ENCODE data around the gene PKD1L1. TPM values are rescaled to one million over a fixed set of nuclear protein-coding genes. Genes with fewer than 3 reads are reported as not detected.

Gene PKD1L1
- polyA plus RNA-seq, 2 of the 4 experiments (the other 2 are of a cell fraction) = 0.21 TPM

DNA sequence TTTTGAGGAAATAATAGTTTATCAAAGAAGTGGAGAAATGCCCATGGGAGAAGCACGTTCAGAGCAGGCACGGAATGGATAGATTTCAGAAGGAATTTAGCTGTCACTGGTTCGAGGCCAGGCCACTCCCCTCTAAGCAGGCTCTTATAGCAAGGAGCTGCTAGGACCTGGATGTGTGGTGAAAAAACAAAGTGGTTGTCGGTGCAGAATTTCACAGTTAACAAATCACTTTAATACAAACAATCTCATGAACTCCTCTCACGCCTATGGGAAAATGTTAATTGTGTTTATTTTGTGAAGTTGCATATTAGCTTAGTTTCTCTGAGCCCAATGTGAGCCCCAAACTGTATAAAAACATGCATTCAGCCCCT is 176.3 kb downstream of the PKD1L1 start:
- Histone ChIP-seq H3K4me1 (peaks cover 41% of the 10 kb centered on the region), H3K27ac (peak overlapping the region; percentile 75 to 82), H3K4me3 (no peak overlapping the region), H3K9me3 (peaks cover 2% of the 10 kb centered on the region; the same call in 2 of the 3 replicates), H3K4me2 (peak overlapping the region; percentile 45)
- FAIRE-seq (no peak), ATAC-seq (peak; percentile 40 to 50; a peak in 3 of 6 replicates), DNase-seq (ENCODE audit: low read depth in 1 of 2, low spot score in 1 of 2) (no peak)
- WGBS (ENCODE audit: missing lambda C conversion rate) = 46% methylated on average over 5 of the region's 5 CpGs
- ChIA-PET POLR2A (interaction anchor here (0.8 kb wide), 1 partner anchor 15 kb away, joined by 3 read pairs; no protein-coding TSS in a partner anchor), CTCF (interaction anchor here (0.9 to 3.3 kb wide), 4 partner anchors 9 to 375 kb away, joined by 3 to 25 read pairs (median 5); no protein-coding TSS in a partner anchor)
- TF ChIP-seq CBX2 (IDR thresholded peaks at IDR 0.05; ENCODE audit: borderline replicate concordance, low read depth) = no peak
- TF ChIP-seq CBX8 (IDR thresholded peaks at IDR 0.05) = no peak
- no peak for TF ChIP-seq HOXA7 (CRISPR knock-in tag; IDR thresholded peaks at IDR 0.05)

DNA sequence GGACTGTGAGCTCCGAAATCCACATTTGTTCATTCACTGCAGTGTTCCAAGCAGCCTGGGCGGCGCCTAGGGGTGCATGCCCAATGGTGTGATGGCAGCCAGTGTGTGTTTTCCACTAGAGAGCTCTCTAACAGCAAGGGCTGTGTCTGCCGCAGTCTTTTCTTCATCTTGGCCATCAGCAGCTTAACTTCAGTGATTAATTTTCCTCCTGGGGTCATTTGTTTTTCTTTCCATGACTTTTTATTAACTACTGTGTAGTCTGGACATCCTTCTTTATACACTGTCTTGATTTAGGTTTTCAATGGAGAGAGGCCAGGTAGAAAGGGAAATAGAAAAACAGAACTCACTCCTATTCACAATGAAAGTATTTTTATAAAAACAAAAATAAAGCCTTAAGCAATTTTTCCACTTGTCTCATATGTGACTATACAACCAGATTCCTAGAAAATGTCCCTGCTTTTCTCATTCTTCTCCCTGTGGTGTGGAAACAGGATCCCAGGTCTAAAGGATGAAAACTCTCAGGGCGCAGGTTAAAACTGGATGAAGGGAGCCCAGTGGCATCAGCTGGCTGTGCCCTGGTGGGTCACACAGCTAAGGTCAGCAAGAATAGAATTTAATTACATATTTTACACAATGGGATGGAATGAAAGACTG is 176.8 kb downstream of the PKD1L1 start:
- ATAC-seq (peak; percentile 98 to 99), FAIRE-seq (peak; percentile 46), DNase-seq (ENCODE audit: low read depth in 1 of 2, low spot score in 1 of 2) (peak; percentile 46 to 78)
- POLR2A ChIA-PET = interaction anchor here (0.6 to 0.8 kb wide), 4 partner anchors 12 to 175 kb away, joined by 3 read pairs; no protein-coding TSS in a partner anchor
- H3K4me2 ChIP-seq = peak overlapping the region; percentile 45
- CTCF ChIA-PET = interaction anchor here (0.8 to 3.3 kb wide), 8 partner anchors 8 to 374 kb away, joined by 3 to 25 read pairs (median 3); no protein-coding TSS in a partner anchor
- no peak overlapping the region for H3K4me3 ChIP-seq
- H3K27ac ChIP-seq = peak overlapping the region; percentile 75 to 82
- peaks cover 39% of the 10 kb centered on the region for H3K4me1 ChIP-seq
- TF ChIP-seq NR3C1 (IDR thresholded peaks at IDR 0.05) (no peak), HDAC2 (IDR thresholded peaks at IDR 0.05) (no peak), HES2 (IDR thresholded peaks at IDR 0.05) (no peak), MAX (IDR thresholded peaks at IDR 0.05) (peak; percentile 52; the same call in 1 of the 2 replicates), MYC (IDR thresholded peaks at IDR 0.05; ENCODE audit: borderline replicate concordance, low read length) (no peak), ZC3H11A (IDR thresholded peaks at IDR 0.05) (no peak), E2F6 (IDR thresholded peaks at IDR 0.05; ENCODE audit: borderline replicate concordance, low read depth) (peak; percentile 63; the same call in 1 of the 2 replicates), POLR2AphosphoS2 (conservative IDR thresholded peaks at IDR 0.05; ENCODE audit: low read length) (no peak), JUN (IDR thresholded peaks at IDR 0.05) (0 out of 5 replicates have a peak, but pooled peaks of 1 of the 2 experiments have one; percentile 22), ZFP36 (IDR thresholded peaks at IDR 0.05; ENCODE audit: borderline replicate concordance, partially characterized antibody) (no peak), RAD21 (conservative IDR thresholded peaks at IDR 0.05 in 1 of 2, IDR thresholded peaks at IDR 0.05 in 1 of 2) (peak; percentile 35 to 44; a peak in 2 of 5 replicates), SMC3 (IDR thresholded peaks at IDR 0.05) (peak; percentile 45)
- TF ChIP-seq, protein P1, sequence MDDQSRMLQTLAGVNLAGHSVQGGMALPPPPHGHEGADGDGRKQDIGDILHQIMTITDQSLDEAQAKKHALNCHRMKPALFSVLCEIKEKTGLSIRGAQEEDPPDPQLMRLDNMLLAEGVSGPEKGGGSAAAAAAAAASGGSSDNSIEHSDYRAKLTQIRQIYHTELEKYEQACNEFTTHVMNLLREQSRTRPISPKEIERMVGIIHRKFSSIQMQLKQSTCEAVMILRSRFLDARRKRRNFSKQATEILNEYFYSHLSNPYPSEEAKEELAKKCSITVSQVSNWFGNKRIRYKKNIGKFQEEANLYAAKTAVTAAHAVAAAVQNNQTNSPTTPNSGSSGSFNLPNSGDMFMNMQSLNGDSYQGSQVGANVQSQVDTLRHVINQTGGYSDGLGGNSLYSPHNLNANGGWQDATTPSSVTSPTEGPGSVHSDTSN (IDR thresholded peaks at IDR 0.05) = no peak
- TF ChIP-seq, protein P2, sequence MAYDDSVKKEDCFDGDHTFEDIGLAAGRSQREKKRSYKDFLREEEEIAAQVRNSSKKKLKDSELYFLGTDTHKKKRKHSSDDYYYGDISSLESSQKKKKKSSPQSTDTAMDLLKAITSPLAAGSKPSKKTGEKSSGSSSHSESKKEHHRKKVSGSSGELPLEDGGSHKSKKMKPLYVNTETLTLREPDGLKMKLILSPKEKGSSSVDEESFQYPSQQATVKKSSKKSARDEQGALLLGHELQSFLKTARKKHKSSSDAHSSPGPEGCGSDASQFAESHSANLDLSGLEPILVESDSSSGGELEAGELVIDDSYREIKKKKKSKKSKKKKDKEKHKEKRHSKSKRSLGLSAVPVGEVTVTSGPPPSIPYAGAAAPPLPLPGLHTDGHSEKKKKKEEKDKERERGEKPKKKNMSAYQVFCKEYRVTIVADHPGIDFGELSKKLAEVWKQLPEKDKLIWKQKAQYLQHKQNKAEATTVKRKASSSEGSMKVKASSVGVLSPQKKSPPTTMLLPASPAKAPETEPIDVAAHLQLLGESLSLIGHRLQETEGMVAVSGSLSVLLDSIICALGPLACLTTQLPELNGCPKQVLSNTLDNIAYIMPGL (CRISPR knock-in tag; IDR thresholded peaks at IDR 0.05; ENCODE audit: borderline replicate concordance) = no peak
- H3K9me3 ChIP-seq = no peaks in the 10 kb centered on the region
- 22% methylated on average over 5 of the region's 5 CpGs for WGBS (ENCODE audit: missing lambda C conversion rate)

DNA sequence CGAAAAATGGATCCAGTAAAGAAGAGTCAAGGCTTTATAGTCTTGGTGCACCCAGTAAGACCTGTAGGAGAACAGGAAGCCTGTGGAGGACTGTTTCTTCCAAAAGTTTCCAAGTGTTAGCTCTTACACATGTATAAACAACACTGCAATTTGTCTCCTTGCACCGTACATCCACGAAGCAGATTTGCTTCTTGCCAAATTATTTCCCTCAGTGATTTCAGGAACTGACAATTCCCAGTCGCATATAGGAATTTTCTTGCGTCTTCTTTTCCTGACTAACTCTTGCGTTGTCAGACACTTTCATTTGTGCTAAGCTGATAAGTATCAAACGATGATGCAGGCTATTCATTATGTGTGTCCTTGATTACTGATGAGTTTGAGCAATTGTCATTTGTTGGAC is 182.1 kb downstream of the PKD1L1 start:
- FAIRE-seq (no peak), ATAC-seq (no peak), DNase-seq (ENCODE audit: low read depth in 1 of 2, low spot score in 1 of 2) (no peak)
- Histone ChIP-seq H3K4me2 (no peak overlapping the region), H3K4me1 (peaks cover 39% of the 10 kb centered on the region), H3K9me3 (no peaks in the 10 kb centered on the region), H3K4me3 (no peak overlapping the region), H3K27ac (peak overlapping the region; percentile 96 to 99)
- WGBS (ENCODE audit: missing lambda C conversion rate) = 90% methylated on average over 7 of the region's 7 CpGs
- ChIA-PET CTCF (interaction anchor here (1.0 to 1.3 kb wide), 2 partner anchors 49 to 53 kb away, joined by 3 read pairs; no protein-coding TSS in a partner anchor), POLR2A (no interaction called here)
- no peak for TF ChIP-seq HEYL (CRISPR knock-in tag; IDR thresholded peaks at IDR 0.05)
- no peak for TF ChIP-seq ZFP36 (IDR thresholded peaks at IDR 0.05; ENCODE audit: borderline replicate concordance, partially characterized antibody)
- TF ChIP-seq EP300 (IDR thresholded peaks at IDR 0.05) = no peak
- TF ChIP-seq, protein P2 (CRISPR knock-in tag; IDR thresholded peaks at IDR 0.05; ENCODE audit: borderline replicate concordance) = no peak
- TF ChIP-seq ZC3H11A (IDR thresholded peaks at IDR 0.05) = no peak
- TF ChIP-seq, protein P3, sequence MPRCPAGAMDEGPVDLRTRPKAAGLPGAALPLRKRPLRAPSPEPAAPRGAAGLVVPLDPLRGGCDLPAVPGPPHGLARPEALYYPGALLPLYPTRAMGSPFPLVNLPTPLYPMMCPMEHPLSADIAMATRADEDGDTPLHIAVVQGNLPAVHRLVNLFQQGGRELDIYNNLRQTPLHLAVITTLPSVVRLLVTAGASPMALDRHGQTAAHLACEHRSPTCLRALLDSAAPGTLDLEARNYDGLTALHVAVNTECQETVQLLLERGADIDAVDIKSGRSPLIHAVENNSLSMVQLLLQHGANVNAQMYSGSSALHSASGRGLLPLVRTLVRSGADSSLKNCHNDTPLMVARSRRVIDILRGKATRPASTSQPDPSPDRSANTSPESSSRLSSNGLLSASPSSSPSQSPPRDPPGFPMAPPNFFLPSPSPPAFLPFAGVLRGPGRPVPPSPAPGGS (IDR thresholded peaks at IDR 0.05) = no peak
- TF ChIP-seq EHF (CRISPR knock-in tag; IDR thresholded peaks at IDR 0.05) = no peak
- TF ChIP-seq SMC3 (IDR thresholded peaks at IDR 0.05) = no peak
- no peak for TF ChIP-seq RNF2 (IDR thresholded peaks at IDR 0.05; ENCODE audit: borderline replicate concordance, low read depth)
- TF ChIP-seq KDM5A (IDR thresholded peaks at IDR 0.05) = no peak
- TF ChIP-seq CHD2 (IDR thresholded peaks at IDR 0.05; ENCODE audit: low read length, partially characterized antibody) = no peak
- no peak for TF ChIP-seq CBX8 (IDR thresholded peaks at IDR 0.05)
- no peak for TF ChIP-seq ESRRA (IDR thresholded peaks at IDR 0.05; ENCODE audit: borderline replicate concordance, low read length)
